GM21526 (cell line): Measurements from ENCODE around the gene SUCLG2.

Experiments used
- ATAC-seq: cut with Tn5 transposase; IDR thresholded peaks from one replicate; pipeline ENCODE4 v1.9.1; 2021; ENCODE audit warnings: moderate library complexity; ENCODE audit not compliant: unreplicated experiment, low FRiP score

The SUCLG2 gene

GRCh38 chr3:67346081-67346480 lies 308.3 kb downstream of the SUCLG2 start:
- no peak for ATAC-seq

- ATAC-seq, result no peak
Measured at GRCh38 chr3:67335813-67336212, 318.6 kb downstream of the SUCLG2 start.

GRCh38 chr3:67334588-67334987 lies 319.8 kb downstream of the SUCLG2 start:
- ATAC-seq, result no peak

- ATAC-seq, result no peak
Measured at GRCh38 chr3:67329358-67329757, 325.1 kb downstream of the SUCLG2 start.

GRCh38 chr3:67327582-67327981 lies 326.8 kb downstream of the SUCLG2 start:
- ATAC-seq, result no peak

GRCh38 chr3:67325231-67325630 lies 329.2 kb downstream of the SUCLG2 start:
- ATAC-seq, result no peak
